GM10248 (cell line): ENCODE measurements around the gene ACOX2.

Source experiments
- CTCF ChIA-PET: fragments of 300-600 bp; sonication (Branson Sonifier 250); formaldehyde crosslinking; extraction: SDS; loops from one replicate; lab custom pipeline; 2021; ENCODE audit warnings: antibody characterized with exemption; lab: Yijun Ruan, JAX
- POLR2A ChIA-PET: fragments of 350-650 bp; sonication (Branson Sonifier 250); formaldehyde crosslinking; extraction: SDS; loops from one replicate; lab custom pipeline; 2020; ENCODE audit warnings: antibody characterized with exemption; lab: Yijun Ruan, JAX
- DNase-seq: peaks from one replicate; pipeline ENCODE4 v3.0.0; 2012; ENCODE audit errors: extremely low spot score
- TF ChIP-seq, protein P1 (sequence below): IDR thresholded peaks from 2 replicates; pipeline ENCODE4 v1.5.1; 2012; ENCODE audit warnings: mild to moderate bottlenecking, low read depth; ENCODE audit errors: extremely low read depth, missing control alignments, control extremely low read depth

Gene ACOX2

DNA sequence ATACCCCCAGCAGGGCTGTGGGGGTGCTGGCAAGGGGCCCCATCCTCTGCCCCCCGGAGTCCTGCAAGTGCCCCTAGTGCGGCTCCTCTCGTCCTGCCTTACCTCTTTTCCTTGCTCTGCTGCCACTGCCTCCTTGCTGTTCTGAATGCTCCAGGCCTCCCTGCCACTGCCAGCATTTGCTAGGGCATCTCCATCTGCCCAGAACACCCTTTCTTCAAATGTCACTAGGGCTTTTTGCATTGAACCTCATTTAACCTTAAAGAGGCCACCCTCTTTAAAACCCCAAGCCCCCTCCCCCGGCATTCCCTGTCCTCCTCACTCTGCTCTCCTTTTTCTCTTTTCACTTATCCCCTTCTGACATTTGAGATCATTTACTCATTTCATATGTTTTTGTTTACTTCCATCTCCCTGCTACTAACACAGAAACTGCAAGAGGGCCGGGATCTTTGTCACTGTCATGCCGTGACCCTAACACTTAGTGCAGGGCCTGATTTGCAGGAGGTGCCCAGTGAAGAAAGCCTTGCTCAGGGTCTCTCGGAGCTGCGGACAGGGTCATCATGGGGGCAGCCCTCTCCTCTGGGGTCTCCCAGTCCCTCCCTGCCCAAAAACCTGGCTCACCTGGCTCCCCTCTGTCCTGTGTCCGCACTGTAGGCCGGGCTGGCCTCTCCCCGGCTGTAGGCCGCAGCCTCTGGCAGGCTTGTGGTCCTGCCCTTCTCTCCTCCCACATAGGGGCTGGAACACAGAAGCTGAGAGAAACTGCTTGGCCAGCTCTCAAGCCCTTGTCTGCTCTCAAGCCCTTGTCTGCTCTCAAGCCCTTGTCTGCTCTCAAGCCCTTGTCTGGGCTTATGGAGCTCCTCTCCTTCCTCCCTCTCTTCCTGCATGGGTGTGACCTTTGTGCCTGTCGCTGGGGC is at the start of gene ACOX2:
Gene ACOX2, minus strand, starts transcription at position 690 of the 911 bp plus-strand sequence. CDS start 2,084 bp downstream, outside the sequence.
- ChIA-PET POLR2A (no interaction called here), CTCF (interaction anchor here (1.1 to 8.8 kb wide), 8 partner anchors 8 to 230 kb away, joined by 3 to 95 read pairs (median 3); partner anchors contain the start of genes HTD2 and RPP14)
- DNase-seq, result no peak
- TF ChIP-seq, protein P1, sequence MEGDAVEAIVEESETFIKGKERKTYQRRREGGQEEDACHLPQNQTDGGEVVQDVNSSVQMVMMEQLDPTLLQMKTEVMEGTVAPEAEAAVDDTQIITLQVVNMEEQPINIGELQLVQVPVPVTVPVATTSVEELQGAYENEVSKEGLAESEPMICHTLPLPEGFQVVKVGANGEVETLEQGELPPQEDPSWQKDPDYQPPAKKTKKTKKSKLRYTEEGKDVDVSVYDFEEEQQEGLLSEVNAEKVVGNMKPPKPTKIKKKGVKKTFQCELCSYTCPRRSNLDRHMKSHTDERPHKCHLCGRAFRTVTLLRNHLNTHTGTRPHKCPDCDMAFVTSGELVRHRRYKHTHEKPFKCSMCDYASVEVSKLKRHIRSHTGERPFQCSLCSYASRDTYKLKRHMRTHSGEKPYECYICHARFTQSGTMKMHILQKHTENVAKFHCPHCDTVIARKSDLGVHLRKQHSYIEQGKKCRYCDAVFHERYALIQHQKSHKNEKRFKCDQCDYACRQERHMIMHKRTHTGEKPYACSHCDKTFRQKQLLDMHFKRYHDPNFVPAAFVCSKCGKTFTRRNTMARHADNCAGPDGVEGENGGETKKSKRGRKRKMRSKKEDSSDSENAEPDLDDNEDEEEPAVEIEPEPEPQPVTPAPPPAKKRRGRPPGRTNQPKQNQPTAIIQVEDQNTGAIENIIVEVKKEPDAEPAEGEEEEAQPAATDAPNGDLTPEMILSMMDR, result no peak

DNA sequence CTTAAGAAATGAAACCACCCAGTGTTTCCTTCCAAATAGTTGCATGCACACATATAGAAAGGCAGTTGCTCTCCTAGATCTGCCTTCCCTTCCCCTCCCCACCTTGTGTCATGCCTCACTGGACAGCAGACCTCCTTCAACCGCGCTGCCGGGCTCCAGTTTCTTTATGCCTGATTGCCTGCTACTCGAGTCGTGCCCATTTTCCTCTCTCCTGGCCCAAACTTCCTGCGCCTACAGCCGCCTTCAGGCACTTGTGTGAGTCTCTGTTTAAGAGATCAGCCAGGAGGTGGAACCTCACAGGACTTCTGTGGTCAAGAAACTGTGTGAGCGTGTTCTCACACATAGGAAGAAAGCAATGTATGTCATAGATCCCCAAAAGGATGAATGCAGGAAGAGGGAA is 49.0 kb upstream of the ACOX2 start:
- POLR2A ChIA-PET, result no interaction called here
- TF ChIP-seq, protein P1, result no peak
- CTCF ChIA-PET, result interaction anchor here (1.3 to 2.1 kb wide), 3 partner anchors 12 to 44 kb away, joined by 5 to 8 read pairs (median 5); no protein-coding TSS in a partner anchor
- DNase-seq, result no peak

DNA sequence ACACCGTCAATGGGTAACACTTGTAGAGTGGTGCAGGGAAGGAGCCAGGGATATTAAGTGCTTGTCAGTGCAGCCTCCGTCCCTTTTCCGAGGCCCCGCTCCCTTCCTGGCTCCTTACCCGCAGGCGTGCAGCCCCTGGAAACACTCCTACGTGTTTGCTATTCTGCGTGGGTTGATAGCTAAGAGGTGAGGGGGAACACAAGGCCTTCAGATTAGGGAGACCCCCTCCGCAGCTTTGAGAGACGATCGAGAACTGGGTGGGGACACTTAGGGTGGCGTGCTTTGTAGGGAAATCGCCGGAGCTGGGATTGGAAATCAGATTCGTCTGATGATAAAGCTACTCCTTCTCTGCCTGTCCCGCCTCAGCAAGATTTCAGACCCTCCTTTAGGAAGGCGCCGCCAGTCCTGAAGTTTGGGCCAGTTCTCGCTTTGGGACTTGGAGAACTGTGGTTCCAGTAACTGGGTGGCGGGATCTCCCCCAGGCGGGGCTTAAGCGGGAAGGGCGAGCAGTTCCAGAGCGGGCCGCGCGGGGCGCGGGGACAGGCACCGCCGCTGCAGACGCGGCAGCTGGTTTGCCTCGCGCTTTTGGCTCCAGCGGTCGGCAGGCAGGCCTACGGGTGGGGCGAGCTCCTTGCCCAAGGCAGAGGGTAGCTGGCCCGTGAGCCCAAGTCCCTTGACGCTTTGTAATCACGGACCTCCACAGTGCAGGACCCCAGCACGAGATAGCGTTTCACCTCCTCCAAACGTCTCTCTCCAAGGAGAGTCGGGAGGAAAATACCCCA is 48.2 kb upstream of the ACOX2 start:
- POLR2A ChIA-PET, result no interaction called here
- TF ChIP-seq, protein P1, result peak; percentile 20
- DNase-seq, result peak; percentile 73
- CTCF ChIA-PET, result interaction anchor here (0.9 to 2.1 kb wide), 6 partner anchors 11 to 45 kb away, joined by 3 to 8 read pairs (median 4); no protein-coding TSS in a partner anchor

DNA sequence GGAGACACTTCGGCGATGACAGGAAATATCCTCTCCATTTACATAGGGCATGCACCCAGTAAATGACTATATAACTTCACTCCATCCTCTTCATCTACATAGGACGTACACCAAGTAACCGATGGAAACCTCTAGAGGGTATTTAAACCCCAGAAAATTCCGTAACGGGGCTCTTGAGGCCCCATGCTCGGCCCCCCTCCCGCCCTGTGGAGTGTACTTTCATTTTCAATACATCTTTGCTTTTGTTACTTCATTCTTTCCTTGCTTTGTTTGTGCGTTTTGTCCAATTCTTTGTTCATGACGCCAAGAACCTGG is 47.7 kb upstream of the ACOX2 start:
- DNase-seq, result no peak
- ChIA-PET POLR2A (no interaction called here), CTCF (interaction anchor here (0.9 to 2.1 kb wide), 6 partner anchors 10 to 46 kb away, joined by 3 to 8 read pairs (median 4); no protein-coding TSS in a partner anchor)
- TF ChIP-seq, protein P1, result no peak

DNA sequence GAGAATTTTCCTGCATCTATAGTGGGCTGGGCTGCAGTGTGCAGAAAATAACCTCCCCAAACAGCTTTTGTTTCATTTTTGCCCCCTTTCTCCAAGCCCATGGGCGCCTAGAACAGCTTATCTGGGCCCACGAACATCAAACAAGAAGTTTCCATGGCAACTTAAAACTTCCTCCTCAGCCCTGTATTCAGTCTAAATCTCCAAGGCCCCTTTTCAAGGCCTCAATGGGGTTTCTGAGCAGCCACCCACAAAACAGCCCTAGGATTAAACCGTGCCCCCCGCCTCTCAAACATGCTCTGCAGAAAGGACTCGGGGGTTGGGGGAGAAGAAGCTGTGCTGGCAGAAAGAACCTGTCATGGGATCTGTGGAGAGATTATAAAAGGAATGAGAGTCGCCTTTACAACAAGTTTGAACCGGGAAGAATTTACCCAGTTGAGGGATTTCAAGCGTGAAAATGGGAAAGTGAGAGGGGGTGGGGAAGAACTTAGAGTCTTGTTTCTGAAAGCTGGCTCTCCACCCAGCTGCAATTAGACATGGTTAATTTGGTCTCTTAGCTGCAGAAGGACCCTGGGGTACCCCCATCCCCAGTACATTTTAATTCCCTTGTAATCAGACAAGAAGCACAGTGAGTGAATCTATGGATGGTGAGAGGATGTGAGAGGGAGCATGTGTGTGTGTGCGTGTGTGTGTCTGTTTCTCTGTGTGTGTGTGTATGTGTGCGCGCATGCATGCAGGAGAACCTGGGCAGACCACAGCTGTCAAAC is 44.5 kb upstream of the ACOX2 start:
- TF ChIP-seq, protein P1, result no peak
- POLR2A ChIA-PET, result no interaction called here
- DNase-seq, result no peak

More for the DNA sequence above, 44.5 kb upstream of the ACOX2 start:
- CTCF ChIA-PET, result interaction anchor here (0.8 to 2.0 kb wide), 3 partner anchors 12 to 49 kb away, joined by 3 to 6 read pairs (median 5); no protein-coding TSS in a partner anchor
